Embryonic facial prominence (tissue), 1 donor: ENCODE results near the gene GSTA4.
"Not testable (repeated sequence)": the region's sequence is repeated elsewhere in the genome, so short reads cannot be mapped to it uniquely, and the experiment has no call there.

Experiments
- DNase-seq: peaks from one replicate; pipeline ENCODE4 v3.0.0-alpha.2; 2016; ENCODE audit errors: extremely low spot score

Gene GSTA4

GRCh38 chr6:52975580-52975979 lies 19.5 kb downstream of the GSTA4 start:
- DNase-seq, result no peak

- no peak for DNase-seq
These were observed 22.1 kb downstream of the GSTA4 start for GRCh38 chr6:52972989-52973388.

GRCh38 chr6:52969359-52969758 lies 25.7 kb downstream of the GSTA4 start:
- DNase-seq, result no peak

- DNase-seq, result no peak
These were observed 29.0 kb downstream of the GSTA4 start for GRCh38 chr6:52966101-52966500.

- no peak for DNase-seq
These were observed 29.7 kb downstream of the GSTA4 start for GRCh38 chr6:52965380-52965779.

- no peak for DNase-seq
These were observed 30.8 kb downstream of the GSTA4 start for GRCh38 chr6:52964318-52964717.

GRCh38 chr6:52962701-52963100 lies 32.4 kb downstream of the GSTA4 start:
- no peak for DNase-seq

- not testable (repeated sequence) for DNase-seq
These were observed 34.1 kb downstream of the GSTA4 start for GRCh38 chr6:52961022-52961421.

- DNase-seq, result not testable (repeated sequence)
These were observed 34.9 kb downstream of the GSTA4 start for GRCh38 chr6:52960211-52960610.

GRCh38 chr6:52958546-52959255 lies 36.4 kb downstream of the GSTA4 start:
- no peak for DNase-seq

- no peak for DNase-seq
These were observed 39.2 kb downstream of the GSTA4 start for GRCh38 chr6:52955871-52956270.

GRCh38 chr6:52953911-52954839 lies 40.9 kb downstream of the GSTA4 start:
- no peak for DNase-seq

GRCh38 chr6:52946306-52946705 lies 48.8 kb downstream of the GSTA4 start:
- no peak for DNase-seq

- not testable (repeated sequence) for DNase-seq
These were observed 52.3 kb downstream of the GSTA4 start for GRCh38 chr6:52942821-52943220.

GRCh38 chr6:52942221-52942620 lies 52.9 kb downstream of the GSTA4 start:
- no peak for DNase-seq

GRCh38 chr6:52937908-52938307 lies 57.2 kb downstream of the GSTA4 start:
- DNase-seq, result no peak

GRCh38 chr6:52933778-52934177 lies 61.3 kb downstream of the GSTA4 start:
- no peak for DNase-seq

- DNase-seq, result no peak
These were observed 63.7 kb downstream of the GSTA4 start for GRCh38 chr6:52931351-52931750.

- DNase-seq, result no peak
These were observed 65.5 kb downstream of the GSTA4 start for GRCh38 chr6:52929321-52930164.
